PFSK-1 (cell line): ENCODE results near the gene TMTC3.

Source experiments
- FOXP2 ChIP-seq: optimal IDR thresholded peaks from 2 replicates; pipeline ENCODE3; 2011; ENCODE audit warnings: borderline replicate concordance, control low read depth, inconsistent platforms; ENCODE audit not compliant: insufficient read depth; ENCODE audit errors: extremely low read length, extremely low read depth
- POLR2AphosphoS5 ChIP-seq: IDR thresholded peaks from 2 replicates; pipeline ENCODE4 v1.6.1; 2012; ENCODE audit warnings: low read depth, mild to moderate bottlenecking, control low read depth, low read length, moderate library complexity
- REST ChIP-seq, 2 experiments: IDR thresholded peaks; 2 replicates each; pipeline versions ENCODE4 v1.6.1 to v1.8.0; 2011 to 2012; ENCODE audit warnings: low read depth in 2 of 2, low read length in 2 of 2, control low read depth in 1 of 2, inconsistent platforms in 1 of 2, mild to moderate bottlenecking in 1 of 2, moderate library complexity in 1 of 2; ENCODE audit not compliant: insufficient read depth in 1 of 2
- SIN3A ChIP-seq: IDR thresholded peaks from 2 replicates; pipeline ENCODE4 v1.6.1; 2012; ENCODE audit warnings: mild to moderate bottlenecking, low read length, moderate library complexity, borderline replicate concordance; ENCODE audit not compliant: insufficient read depth
- TAF1 ChIP-seq: IDR thresholded peaks from 2 replicates; pipeline ENCODE4 v1.6.1; 2012; ENCODE audit warnings: low read length, control low read depth, borderline replicate concordance; ENCODE audit not compliant: insufficient read depth

The TMTC3 gene

GRCh38 chr12:88237954-88238353 is 95.8 kb downstream of the TMTC3 start:
- TF ChIP-seq REST (IDR thresholded peaks at IDR 0.05; ENCODE audit: insufficient read depth in 1 of 2, low read depth in 2 of 2, low read length in 2 of 2) (no peak), FOXP2 (no peak)

GRCh38 chr12:88238406-88238805 is 96.3 kb downstream of the TMTC3 start:
- TF ChIP-seq SIN3A (no peak), POLR2AphosphoS5 (no peak), TAF1 (no peak), REST (IDR thresholded peaks at IDR 0.05; ENCODE audit: insufficient read depth in 1 of 2, low read depth in 2 of 2, low read length in 2 of 2) (no peak), FOXP2 (no peak)

- TF ChIP-seq FOXP2 (no peak), SIN3A (no peak), REST (IDR thresholded peaks at IDR 0.05; ENCODE audit: insufficient read depth in 1 of 2, low read depth in 2 of 2, low read length in 2 of 2) (no peak), POLR2AphosphoS5 (no peak), TAF1 (no peak)
Observed at GRCh38 chr12:88241862-88242570, 99.9 kb downstream of the TMTC3 start.

- TF ChIP-seq SIN3A (no peak), REST (IDR thresholded peaks at IDR 0.05; ENCODE audit: insufficient read depth in 1 of 2, low read depth in 2 of 2, low read length in 2 of 2) (no peak), TAF1 (no peak), FOXP2 (no peak), POLR2AphosphoS5 (no peak)
Observed at GRCh38 chr12:88242571-88242925, 100.4 kb downstream of the TMTC3 start.

- TF ChIP-seq REST (IDR thresholded peaks at IDR 0.05; ENCODE audit: insufficient read depth in 1 of 2, low read depth in 2 of 2, low read length in 2 of 2) (no peak), POLR2AphosphoS5 (no peak), TAF1 (no peak), FOXP2 (no peak), SIN3A (no peak)
Observed at GRCh38 chr12:88242939-88243338, 100.8 kb downstream of the TMTC3 start.
